Breast epithelium (tissue), 3 donors: ENCODE results near the gene NEDD8.

Source experiments
- CTCF ChIP-seq, 3 donors: fragments of 450-650 bp; IDR thresholded peaks; one replicate each; pipeline ENCODE4 v1.5.1; 2016 to 2017; ENCODE audit warnings: antibody characterized with exemption in 3 of 3, mild to moderate bottlenecking in 3 of 3, moderate library complexity in 3 of 3
- POLR2A ChIP-seq: fragments of 450-650 bp; IDR thresholded peaks from one replicate; pipeline ENCODE4 v1.6.1; 2016; ENCODE audit warnings: antibody characterized with exemption, mild to moderate bottlenecking, moderate library complexity
- POLR2AphosphoS5 ChIP-seq, 3 donors: sonication (generic); formaldehyde crosslinking; IDR thresholded peaks; one replicate each; pipeline ENCODE4 v1.6.1; 2017; ENCODE audit warnings: antibody characterized with exemption in 3 of 3

GRCh38 chr14:24219521-24219920 is 12.6 kb downstream of the NEDD8 start:
- TF ChIP-seq POLR2AphosphoS5 (IDR thresholded peaks at IDR 0.05) = no peak
- TF ChIP-seq CTCF (IDR thresholded peaks at IDR 0.05) = no peak
- TF ChIP-seq POLR2A = no peak
